ENCODE data around the gene UBA7. TPM values are rescaled to one million over a fixed set of nuclear protein-coding genes. Genes with fewer than 3 reads are reported as not detected.
"Not testable (repeated sequence)": the region's sequence is repeated elsewhere in the genome, so short reads cannot be mapped to it uniquely, and the experiment has no call there.

Gene UBA7, protein sequence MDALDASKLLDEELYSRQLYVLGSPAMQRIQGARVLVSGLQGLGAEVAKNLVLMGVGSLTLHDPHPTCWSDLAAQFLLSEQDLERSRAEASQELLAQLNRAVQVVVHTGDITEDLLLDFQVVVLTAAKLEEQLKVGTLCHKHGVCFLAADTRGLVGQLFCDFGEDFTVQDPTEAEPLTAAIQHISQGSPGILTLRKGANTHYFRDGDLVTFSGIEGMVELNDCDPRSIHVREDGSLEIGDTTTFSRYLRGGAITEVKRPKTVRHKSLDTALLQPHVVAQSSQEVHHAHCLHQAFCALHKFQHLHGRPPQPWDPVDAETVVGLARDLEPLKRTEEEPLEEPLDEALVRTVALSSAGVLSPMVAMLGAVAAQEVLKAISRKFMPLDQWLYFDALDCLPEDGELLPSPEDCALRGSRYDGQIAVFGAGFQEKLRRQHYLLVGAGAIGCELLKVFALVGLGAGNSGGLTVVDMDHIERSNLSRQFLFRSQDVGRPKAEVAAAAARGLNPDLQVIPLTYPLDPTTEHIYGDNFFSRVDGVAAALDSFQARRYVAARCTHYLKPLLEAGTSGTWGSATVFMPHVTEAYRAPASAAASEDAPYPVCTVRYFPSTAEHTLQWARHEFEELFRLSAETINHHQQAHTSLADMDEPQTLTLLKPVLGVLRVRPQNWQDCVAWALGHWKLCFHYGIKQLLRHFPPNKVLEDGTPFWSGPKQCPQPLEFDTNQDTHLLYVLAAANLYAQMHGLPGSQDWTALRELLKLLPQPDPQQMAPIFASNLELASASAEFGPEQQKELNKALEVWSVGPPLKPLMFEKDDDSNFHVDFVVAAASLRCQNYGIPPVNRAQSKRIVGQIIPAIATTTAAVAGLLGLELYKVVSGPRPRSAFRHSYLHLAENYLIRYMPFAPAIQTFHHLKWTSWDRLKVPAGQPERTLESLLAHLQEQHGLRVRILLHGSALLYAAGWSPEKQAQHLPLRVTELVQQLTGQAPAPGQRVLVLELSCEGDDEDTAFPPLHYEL
- 20.5 TPM for polyA plus RNA-seq (ENCODE audit: insufficient read length)

- peak; percentile 72 for DNase-seq
These were observed at the start of gene UBA7 for GRCh38 chr3:49813497-49814174. TSS of gene UBA7 (minus strand) at chr3:49813953. CDS start at chr3:49813787, 166 bp downstream.

- DNase-seq: no peak
These were observed 46.0 kb upstream of the UBA7 start for GRCh38 chr3:49859576-49860305.

DNA sequence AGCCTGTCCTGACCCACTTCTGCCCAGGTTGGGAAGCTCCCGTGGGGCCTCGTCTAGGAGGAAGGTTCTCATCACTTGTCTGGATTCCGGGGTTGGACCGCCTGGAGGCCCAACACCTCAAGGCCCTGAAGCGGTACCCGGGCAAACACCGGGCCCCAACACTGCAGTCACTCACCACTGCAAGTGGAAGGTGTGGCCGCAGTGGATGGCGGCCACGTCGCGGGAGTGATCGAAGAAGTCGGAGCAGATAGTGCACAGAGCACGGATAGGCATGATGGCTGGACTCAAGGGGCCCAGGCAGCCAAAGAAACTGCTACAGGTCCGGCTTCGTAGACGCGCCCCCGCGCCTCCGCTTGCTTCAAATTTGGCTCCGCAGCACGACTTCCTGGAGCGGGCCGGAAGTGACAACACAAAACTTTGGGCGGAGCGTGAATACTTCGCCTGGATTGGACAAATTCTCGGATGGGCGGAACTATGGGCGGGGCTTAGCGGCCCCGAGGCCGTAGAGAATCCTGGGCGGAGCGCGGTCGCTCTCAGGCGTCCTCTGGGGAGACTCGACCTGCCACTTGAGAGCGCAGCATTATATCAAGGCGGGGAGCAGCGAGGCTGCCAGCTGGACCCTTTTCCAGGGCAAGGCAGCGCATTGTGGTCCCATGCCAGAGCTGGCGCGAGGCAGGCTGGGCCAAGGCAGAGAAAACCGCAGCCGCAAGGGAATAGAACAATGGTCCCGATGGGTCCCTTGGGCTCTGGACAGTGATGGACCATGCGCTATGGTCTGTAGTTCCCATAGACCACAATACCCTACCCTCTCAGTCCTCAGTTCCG is 42.6 kb upstream of the UBA7 start, which contains the start of gene TRAIP:
Gene TRAIP (minus strand): TSS at position 384 of the 825 bp plus-strand sequence. CDS start 111 bp downstream, at position 273.
- DNase-seq: peak; percentile 95

GRCh38 chr3:49855662-49856061 is 41.9 kb upstream of the UBA7 start:
- DNase-seq: no peak

- DNase-seq: no peak
These were observed 31.9 kb upstream of the UBA7 start for GRCh38 chr3:49845694-49846093.

GRCh38 chr3:49844464-49845183 is 30.9 kb upstream of the UBA7 start:
- no peak for DNase-seq

DNA sequence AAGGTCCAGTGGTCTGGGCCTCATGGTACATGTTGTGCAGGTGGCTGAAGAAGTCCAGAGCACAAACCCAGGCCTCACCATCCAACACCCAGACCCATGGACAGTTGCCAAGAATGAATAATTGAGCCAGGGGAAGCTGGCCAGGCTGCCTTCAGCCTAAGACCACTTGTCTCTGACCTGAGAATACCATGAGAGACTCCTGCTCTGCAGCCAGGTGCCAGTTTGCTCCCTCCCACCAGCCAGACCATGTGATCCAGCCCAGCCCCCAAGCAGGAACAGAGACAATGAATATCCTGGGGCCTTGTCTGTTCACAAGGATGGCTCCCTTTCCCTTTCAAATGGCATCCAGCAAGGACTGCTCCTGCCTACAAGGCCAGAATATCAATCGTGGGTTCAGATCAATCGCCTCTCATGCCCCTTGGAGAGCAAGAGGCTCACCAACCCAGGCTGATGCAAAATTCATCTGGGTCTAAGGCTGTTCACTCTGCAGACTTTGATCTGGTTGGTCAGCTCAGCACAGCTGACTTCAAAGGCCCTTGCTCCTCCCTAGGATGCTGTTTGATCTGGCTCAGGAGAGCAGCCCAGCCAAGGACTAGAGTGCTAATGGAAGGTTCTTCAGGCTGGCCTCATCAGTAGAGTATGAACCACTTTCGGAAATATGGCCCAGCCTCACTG is 29.2 kb upstream of the UBA7 start:
- no peak for DNase-seq

- no peak for DNase-seq
These were observed 28.1 kb upstream of the UBA7 start for GRCh38 chr3:49841806-49842205.

- DNase-seq: no peak
These were observed 27.5 kb upstream of the UBA7 start for GRCh38 chr3:49841126-49841696.

- peak; percentile 69 for DNase-seq
These were observed 26.6 kb upstream of the UBA7 start for GRCh38 chr3:49840388-49840787.

DNA sequence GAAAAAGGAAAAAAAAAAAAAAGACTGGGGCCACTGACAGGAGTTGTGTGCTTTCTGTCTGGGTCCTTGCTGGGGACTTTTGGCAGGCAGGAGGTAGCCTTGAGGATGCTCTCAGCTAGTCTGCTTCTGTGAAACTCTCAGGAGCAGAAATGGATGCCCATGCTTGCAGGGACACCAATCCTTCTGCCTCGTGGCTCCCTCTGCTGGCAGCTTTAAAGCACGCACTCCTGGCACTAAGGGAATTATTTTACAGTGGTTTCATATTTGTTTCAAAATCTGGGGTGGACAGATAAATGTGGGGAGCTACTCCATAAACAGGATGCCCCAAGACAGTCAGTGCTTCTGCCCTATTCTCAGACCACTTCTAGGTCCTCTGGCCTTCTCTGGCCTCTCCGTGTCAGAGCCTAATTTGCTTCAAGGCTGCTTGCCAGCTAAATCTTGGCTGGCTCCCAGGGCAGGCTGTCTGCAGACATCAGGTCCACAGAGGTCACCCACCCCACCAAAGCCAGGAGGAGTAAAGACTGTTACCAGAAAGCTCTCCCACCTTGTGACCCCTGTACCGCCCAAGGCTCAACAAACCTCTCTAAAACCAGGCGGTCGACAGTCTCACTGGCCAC is 25.5 kb upstream of the UBA7 start:
- DNase-seq: peak; percentile 86

GRCh38 chr3:49831341-49831740 is 17.6 kb upstream of the UBA7 start:
- DNase-seq: no peak

DNA sequence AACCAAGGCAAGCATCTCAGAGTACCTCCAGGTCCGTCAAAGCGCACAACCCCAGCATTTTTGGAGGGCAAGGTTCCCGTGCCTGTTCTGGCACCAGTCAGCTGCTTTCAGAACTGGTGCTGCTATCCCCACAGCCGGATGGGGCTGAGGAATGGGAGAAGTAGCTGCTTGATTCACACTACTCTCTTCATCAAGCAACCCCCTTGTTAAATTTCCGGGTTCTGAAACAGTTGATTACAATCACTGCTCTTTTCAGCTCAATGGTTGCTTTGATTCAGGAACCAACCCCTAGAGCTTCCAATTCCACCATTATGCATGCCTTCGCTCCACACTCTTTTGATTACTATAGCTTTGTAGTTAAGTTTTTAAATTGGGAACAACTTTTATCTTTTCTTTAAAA is 12.3 kb upstream of the UBA7 start:
- DNase-seq: no peak

- DNase-seq: not testable (repeated sequence)
These were observed 9.4 kb upstream of the UBA7 start for GRCh38 chr3:49823131-49823530.

GRCh38 chr3:49812916-49813496 is 747 bp downstream of the UBA7 start:
- no peak for DNase-seq

DNA sequence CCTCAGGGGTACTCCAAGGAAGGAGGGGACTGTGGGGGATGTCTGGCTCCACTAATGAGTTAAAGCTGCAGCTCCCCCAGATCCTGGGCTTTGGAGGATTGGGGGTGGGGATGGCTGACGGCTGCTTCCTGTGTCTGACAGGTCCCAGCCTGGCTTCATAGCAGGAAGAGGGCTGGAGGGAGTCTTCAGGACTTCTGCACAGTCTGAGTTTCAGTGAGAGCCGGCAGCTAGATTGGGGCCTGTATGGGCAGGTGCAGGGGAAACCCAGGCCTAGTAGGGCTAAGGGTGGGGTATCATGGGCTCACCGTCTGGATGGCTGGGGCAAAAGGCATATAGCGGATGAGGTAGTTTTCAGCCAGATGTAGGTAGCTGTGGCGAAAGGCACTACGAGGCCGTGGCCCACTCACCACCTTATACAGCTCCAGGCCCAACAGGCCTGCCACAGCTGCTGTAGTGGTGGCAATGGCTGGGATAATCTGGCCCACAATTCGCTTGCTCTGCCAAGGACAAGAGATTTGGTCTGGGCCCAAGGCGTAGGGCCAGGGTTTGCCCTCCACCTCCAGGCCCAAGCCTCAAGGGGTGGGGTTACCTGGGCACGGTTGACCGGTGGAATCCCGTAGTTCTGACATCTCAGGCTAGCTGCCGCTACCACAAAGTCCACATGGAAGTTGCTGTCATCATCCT is 6.2 kb downstream of the UBA7 start:
- DNase-seq: no peak

DNA sequence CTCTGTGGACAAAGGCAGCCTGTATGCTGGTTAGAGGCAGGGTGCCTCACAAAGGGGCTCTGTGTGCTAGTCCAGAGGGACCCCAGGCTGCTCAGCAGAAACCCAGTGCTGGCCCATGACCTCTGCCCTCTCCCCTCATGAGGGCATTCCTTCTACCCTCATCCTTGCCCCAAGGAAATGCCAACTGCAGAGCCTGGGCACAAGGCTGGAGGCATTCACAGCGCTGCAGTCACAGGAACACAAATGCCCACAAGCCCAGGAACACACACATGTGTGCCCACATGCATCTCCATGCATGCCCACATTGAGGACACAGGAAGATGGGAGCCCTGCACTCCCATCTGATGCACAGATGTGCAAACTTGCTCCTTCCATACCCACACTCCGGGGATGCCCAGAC is 6.9 kb downstream of the UBA7 start:
- DNase-seq: no peak

Measured in hindlimb muscle (tissue), 1 donor.